ENCODE data around the gene DMAC2L.

The DMAC2L gene

DNA sequence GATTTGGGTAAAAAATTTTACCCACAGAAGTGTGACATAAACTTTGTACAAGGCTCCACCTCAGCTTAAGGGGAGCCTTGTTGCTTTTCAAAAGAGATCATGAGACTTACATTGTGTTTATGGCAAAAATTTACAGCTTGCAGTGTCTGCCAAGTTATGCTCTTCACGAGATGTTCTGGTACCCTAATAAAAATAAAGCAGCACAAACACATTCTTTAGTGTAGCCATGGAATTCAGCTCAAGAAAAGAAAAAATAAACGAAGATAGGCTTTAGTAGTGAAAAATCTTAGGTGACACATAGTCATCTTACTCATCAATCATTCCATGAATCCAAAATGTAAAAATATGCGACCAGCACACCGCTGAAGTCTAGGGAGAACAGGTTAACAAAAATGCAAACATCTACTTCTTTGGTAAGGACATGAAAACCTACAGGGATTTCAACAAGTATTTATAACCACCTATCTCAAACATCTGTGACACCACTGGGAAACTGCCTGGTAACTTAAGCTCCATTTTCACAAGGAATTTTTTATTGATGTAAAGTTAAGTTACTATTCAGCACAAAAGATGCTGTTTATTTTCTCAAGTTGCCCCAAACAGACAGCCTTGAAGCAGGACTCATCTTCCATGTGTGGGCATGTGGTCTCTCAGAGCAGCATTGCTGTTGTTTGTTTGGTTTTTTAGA lies 32.9 kb downstream of the DMAC2L start:
- ChIA-PET CTCF (interaction anchor here (0.9 to 2.6 kb wide), 8 partner anchors 10 to 198 kb away, joined by 3 to 15 read pairs (median 4); partner anchors contain the start of gene MAP4K5), POLR2A (interaction anchor here (0.6 to 1.2 kb wide), 3 partner anchors 9 to 24 kb away, joined by 3 to 4 read pairs (median 4); no protein-coding TSS in a partner anchor)
- no peak overlapping the region for H3K4me3 ChIP-seq (ENCODE audit: low read depth, low read length)
- no peak for DNase-seq (ENCODE audit: low read depth, low spot score)
- TF ChIP-seq, protein P1, sequence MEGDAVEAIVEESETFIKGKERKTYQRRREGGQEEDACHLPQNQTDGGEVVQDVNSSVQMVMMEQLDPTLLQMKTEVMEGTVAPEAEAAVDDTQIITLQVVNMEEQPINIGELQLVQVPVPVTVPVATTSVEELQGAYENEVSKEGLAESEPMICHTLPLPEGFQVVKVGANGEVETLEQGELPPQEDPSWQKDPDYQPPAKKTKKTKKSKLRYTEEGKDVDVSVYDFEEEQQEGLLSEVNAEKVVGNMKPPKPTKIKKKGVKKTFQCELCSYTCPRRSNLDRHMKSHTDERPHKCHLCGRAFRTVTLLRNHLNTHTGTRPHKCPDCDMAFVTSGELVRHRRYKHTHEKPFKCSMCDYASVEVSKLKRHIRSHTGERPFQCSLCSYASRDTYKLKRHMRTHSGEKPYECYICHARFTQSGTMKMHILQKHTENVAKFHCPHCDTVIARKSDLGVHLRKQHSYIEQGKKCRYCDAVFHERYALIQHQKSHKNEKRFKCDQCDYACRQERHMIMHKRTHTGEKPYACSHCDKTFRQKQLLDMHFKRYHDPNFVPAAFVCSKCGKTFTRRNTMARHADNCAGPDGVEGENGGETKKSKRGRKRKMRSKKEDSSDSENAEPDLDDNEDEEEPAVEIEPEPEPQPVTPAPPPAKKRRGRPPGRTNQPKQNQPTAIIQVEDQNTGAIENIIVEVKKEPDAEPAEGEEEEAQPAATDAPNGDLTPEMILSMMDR (IDR thresholded peaks at IDR 0.05; ENCODE audit: insufficient read depth, low read length, missing control alignments), result no peak

DNA sequence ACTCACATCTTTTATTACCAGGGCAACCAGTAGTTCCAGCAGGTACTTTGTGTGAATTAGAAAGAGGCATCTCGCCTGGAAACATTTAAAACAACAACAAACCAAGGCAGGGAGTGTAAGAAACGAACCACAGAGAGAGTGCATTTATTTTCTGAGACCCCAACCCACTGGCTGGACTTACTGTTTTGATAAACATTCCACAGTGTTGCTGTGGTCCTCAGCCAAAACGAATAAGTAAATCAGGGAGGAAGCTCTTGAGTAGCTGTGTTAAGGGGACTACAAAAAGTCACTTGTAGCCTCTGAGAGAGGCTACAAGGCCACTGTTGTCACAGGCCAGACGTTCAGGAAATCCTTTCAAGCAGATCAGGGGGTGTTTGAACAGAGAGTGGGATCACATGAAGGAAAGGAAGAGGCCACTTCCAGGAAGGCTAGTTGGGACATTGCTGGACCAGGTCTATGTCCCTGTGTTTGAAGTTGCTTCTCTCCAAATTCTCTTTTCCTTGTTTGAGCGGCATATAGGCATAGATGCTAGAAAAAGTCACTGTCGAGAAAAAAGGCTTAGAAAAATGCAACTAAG lies 33.8 kb downstream of the DMAC2L start:
- POLR2A ChIA-PET, result interaction anchor here (1.2 kb wide), 1 partner anchor 10 kb away, joined by 3 read pairs; no protein-coding TSS in a partner anchor
- CTCF ChIA-PET, result interaction anchor here (0.9 to 2.6 kb wide), 6 partner anchors 10 to 197 kb away, joined by 3 to 15 read pairs (median 4); no protein-coding TSS in a partner anchor
- TF ChIP-seq, protein P1 (IDR thresholded peaks at IDR 0.05; ENCODE audit: insufficient read depth, low read length, missing control alignments), result no peak
- no peak for DNase-seq (ENCODE audit: low read depth, low spot score)
- H3K4me3 ChIP-seq (ENCODE audit: low read depth, low read length), result no peak overlapping the region

DNA sequence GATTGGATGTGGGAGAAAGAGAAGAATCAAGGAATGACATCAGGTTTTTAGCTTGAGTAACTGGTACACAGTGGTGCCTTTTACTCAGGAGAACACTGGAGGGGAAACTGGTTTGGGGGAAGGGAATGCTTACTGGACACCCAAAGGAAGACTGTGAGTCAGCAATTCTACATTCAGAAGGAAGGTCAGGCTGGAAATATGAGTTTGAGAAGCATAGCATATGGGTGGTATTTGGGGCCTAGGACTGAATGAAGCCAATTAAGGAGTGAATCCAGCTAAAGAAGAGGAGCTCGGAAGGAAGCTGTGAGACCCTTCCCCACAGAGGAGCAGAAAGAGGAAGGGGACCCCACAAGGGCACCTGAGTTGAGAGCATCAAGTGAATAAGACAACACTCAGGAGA lies 35.4 kb downstream of the DMAC2L start:
- DNase-seq (ENCODE audit: low read depth, low spot score), result no peak
- ChIA-PET POLR2A (no interaction called here), CTCF (interaction anchor here (1.0 to 1.8 kb wide), 4 partner anchors 8 to 45 kb away, joined by 3 to 6 read pairs (median 4); no protein-coding TSS in a partner anchor)
- TF ChIP-seq, protein P1 (IDR thresholded peaks at IDR 0.05; ENCODE audit: insufficient read depth, low read length, missing control alignments), result no peak
- no peak overlapping the region for H3K4me3 ChIP-seq (ENCODE audit: low read depth, low read length)

DNA sequence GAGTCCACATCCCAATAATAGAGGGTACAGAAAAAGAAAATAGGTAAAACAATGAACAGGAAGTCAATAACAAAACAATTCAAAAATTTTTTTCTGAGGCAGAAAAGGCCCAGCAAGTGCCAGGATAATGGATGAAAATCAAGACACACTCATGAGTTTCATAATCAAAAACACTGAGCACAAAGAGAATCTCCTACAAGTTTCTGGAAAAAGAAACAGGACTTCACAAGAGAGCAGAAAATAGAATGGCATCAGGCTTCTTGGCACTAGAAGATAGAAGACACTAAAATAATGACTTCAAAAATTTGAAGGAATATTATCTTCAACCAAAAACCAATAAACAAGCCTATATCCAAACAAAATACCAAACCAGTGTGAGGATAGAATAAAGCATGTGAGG lies 36.8 kb downstream of the DMAC2L start:
- DNase-seq (ENCODE audit: low read depth, low spot score), result no peak
- POLR2A ChIA-PET, result no interaction called here
- CTCF ChIA-PET, result interaction anchor here (0.9 to 1.0 kb wide), 2 partner anchors 20 to 178 kb away, joined by 3 read pairs; no protein-coding TSS in a partner anchor
- no peak overlapping the region for H3K4me3 ChIP-seq (ENCODE audit: low read depth, low read length)
- TF ChIP-seq, protein P1 (IDR thresholded peaks at IDR 0.05; ENCODE audit: insufficient read depth, low read length, missing control alignments), result no peak

DNA sequence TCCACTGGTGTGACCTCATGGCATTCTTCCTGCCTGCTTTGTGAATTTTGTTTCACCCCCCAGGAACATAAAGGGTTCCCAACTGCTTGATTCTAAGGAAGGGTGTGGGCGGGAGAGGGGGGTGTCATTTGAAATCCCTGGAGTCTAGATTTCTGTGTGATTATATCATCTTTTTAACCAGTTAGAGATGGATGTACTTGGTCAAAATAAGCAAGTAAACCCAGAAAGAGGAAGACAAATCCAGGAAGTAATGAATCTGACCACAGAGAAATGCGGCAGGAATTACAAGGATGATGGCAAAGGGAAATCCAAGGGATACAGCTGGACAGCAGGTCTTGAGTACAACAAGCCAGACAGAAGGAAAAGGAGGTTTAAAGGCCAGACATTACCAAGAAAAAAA lies 38.9 kb downstream of the DMAC2L start:
- TF ChIP-seq, protein P1 (IDR thresholded peaks at IDR 0.05; ENCODE audit: insufficient read depth, low read length, missing control alignments), result no peak
- POLR2A ChIA-PET, result no interaction called here
- no peak for DNase-seq (ENCODE audit: low read depth, low spot score)
- H3K4me3 ChIP-seq (ENCODE audit: low read depth, low read length), result no peak overlapping the region
- CTCF ChIA-PET, result interaction anchor here (0.6 to 0.9 kb wide), 4 partner anchors 16 to 617 kb away, joined by 3 to 4 read pairs (median 3); no protein-coding TSS in a partner anchor

DNA sequence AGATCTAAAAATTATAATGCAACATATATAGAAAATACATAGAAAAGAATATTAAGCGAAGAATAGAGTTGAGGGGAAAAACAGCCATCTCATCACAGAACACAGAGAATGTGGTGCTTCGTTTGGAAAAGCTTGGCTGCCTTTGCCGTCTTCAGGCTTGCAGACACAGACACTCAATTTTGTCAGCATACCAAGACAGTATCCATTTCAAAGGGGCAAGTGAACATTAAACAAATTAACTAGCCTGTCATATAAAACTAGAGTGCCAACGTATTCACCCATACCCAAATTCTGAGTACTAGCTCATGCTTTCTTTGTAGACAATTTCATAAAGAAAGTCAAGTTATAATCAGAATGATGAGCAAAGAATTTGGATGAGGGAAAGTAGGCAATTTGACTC lies 40.5 kb downstream of the DMAC2L start:
- ChIA-PET CTCF (no interaction called here), POLR2A (no interaction called here)
- DNase-seq (ENCODE audit: low read depth, low spot score), result no peak
- TF ChIP-seq, protein P1 (IDR thresholded peaks at IDR 0.05; ENCODE audit: insufficient read depth, low read length, missing control alignments), result no peak
- H3K4me3 ChIP-seq (ENCODE audit: low read depth, low read length), result no peak overlapping the region
